K562 (cell line): ENCODE measurements around the gene MSS51. TPM values are rescaled to one million over a fixed set of nuclear protein-coding genes. Genes with fewer than 3 reads are reported as not detected.

Source experiments
- ATAC-seq: fragments of 200-7000 bp; cut with Tn5 transposase; 3 replicates; pipeline ENCODE4 v1.9.1; 2020; ENCODE audit warnings: moderate library complexity
- BruUV-seq: library from RNA; stranded (reverse); fragments of 400-500 nt; replicated peaks from 2 replicates; lab custom pipeline; 2021; lab: Mats Ljungman, UMichigan
- CTCF ChIA-PET: fragments of 300-600 bp; formaldehyde crosslinking; extraction: SDS; loops from one replicate; lab custom pipeline; 2021; ENCODE audit warnings: low intra/inter-chr PET ratio; lab: Yijun Ruan, JAX
- POLR2A ChIA-PET: fragments of 300-600, 350-650 bp; sonication (Branson Sonifier 250); formaldehyde crosslinking; extraction: SDS; loops from one replicate; lab custom pipeline; 2021; ENCODE audit warnings: antibody characterized with exemption, inconsistent platforms; lab: Yijun Ruan, JAX
- DNase-seq, 4 experiments: peaks; one replicate each; pipeline versions ENCODE4 v3.0.0 to v3.0.0-alpha.2; 2011 to 2018; ENCODE audit warnings: low spot score in 3 of 4, mixed read lengths in 3 of 4; ENCODE audit errors: extremely low read depth in 1 of 4
- FAIRE-seq: peaks from 2 replicates; lab custom pipeline; 2011; peaks lifted over from hg19 to GRCh38; lab: Jason Lieb, UNC
- H2AFZ ChIP-seq: 2 replicates; pipeline ENCODE4 v1.6.0; 2011; ENCODE audit warnings: low read depth, low read length, control low read depth, inconsistent platforms
- H3K27ac ChIP-seq: fragments of 200-600 bp; 3 replicates; pipeline ENCODE4 v1.8.0; 2011; ENCODE audit warnings: low read depth, mild to moderate bottlenecking, control low read depth, inconsistent platforms, low read length, moderate library complexity, mixed read lengths; ENCODE audit errors: extremely low read depth
- H3K27me3 ChIP-seq, 2 experiments: fragments of 300-600 bp in 1 of 2; 2 replicates in 1 of 2; 3 replicates in 1 of 2; pipeline versions ENCODE4 v1.6.0 to v1.8.0; 2011; ENCODE audit warnings: inconsistent platforms in 2 of 2, low read length in 2 of 2, mild to moderate bottlenecking in 1 of 2, mixed read lengths in 1 of 2, moderate library complexity in 1 of 2; ENCODE audit not compliant: control insufficient read depth in 2 of 2, insufficient read depth in 2 of 2
- H3K36me3 ChIP-seq: fragments of 300-600 bp; 3 replicates; pipeline ENCODE4 v1.8.0; 2011; ENCODE audit warnings: mild to moderate bottlenecking, low read length, inconsistent platforms; ENCODE audit not compliant: control insufficient read depth, insufficient read depth
- H3K4me1 ChIP-seq, 2 experiments: fragments of 200-600 bp in 1 of 2; replicated peaks in 1 of 2; 2 replicates in 1 of 2; 3 replicates in 1 of 2; pipeline versions ENCODE4 v1.5.1 to v1.8.0; 2011; ENCODE audit warnings: inconsistent platforms in 2 of 2, low read length in 2 of 2, mild to moderate bottlenecking in 1 of 2, mixed read lengths in 1 of 2, moderate library complexity in 1 of 2; ENCODE audit not compliant: control insufficient read depth in 2 of 2, insufficient read depth in 2 of 2
- H3K4me2 ChIP-seq: 2 replicates; pipeline ENCODE4 v1.6.1; 2011; ENCODE audit warnings: low read length, control low read depth, inconsistent platforms, mixed read lengths; ENCODE audit not compliant: insufficient read depth
- H3K4me3 ChIP-seq: fragments of 200-600 bp; sonication (generic), shearing (Covaris generic); 2 replicates; pipeline ENCODE4 v1.5.1; 2016; ENCODE audit warnings: control low read depth, inconsistent platforms
- H3K79me2 ChIP-seq: fragments of 200-600 bp; 3 replicates; pipeline ENCODE4 v1.8.0; 2011; ENCODE audit warnings: low read length, inconsistent platforms; ENCODE audit not compliant: control insufficient read depth, insufficient read depth
- H3K9ac ChIP-seq, 2 experiments: 2 replicates each; pipeline versions ENCODE4 v1.6.0 to v1.6.1; 2011; ENCODE audit warnings: low read depth in 2 of 2, low read length in 2 of 2, control low read depth in 1 of 2, inconsistent platforms in 1 of 2, mild to moderate bottlenecking in 1 of 2, mixed read lengths in 1 of 2; ENCODE audit not compliant: insufficient read depth in 1 of 2
- H3K9me1 ChIP-seq: one replicate; pipeline ENCODE4 v1.6.0; 2011; ENCODE audit warnings: inconsistent platforms, mild to moderate bottlenecking, low read length, moderate library complexity; ENCODE audit not compliant: control insufficient read depth, insufficient read depth
- H3K9me3 ChIP-seq: replicated peaks from 2 replicates; pipeline ENCODE4 v1.5.1; 2011; ENCODE audit warnings: low read depth, low read length, inconsistent platforms; ENCODE audit not compliant: control insufficient read depth, insufficient read depth
- H4K20me1 ChIP-seq: replicated peaks from 2 replicates; pipeline ENCODE4 v1.6.1; 2011; ENCODE audit warnings: low read length, inconsistent platforms, mixed read lengths; ENCODE audit not compliant: control insufficient read depth, insufficient read depth
- CBX3 ChIP-seq, 2 experiments: IDR thresholded peaks; 1 replicate in 1 of 2; 2 replicates in 1 of 2; pipeline ENCODE4 v1.6.1; 2012; ENCODE audit warnings: inconsistent platforms in 2 of 2, low read length in 2 of 2, borderline replicate concordance in 1 of 2, control low read depth in 1 of 2
- SPI1 ChIP-seq: IDR thresholded peaks from 2 replicates; pipeline ENCODE4 v1.6.1; 2011; ENCODE audit warnings: low read depth, low read length, control low read depth, borderline replicate concordance
- WGBS: fragments of 100-300 bp; shearing (Covaris generic); methylation state at CpG from one replicate; pipeline ENCODE4 v1.1.6; 2016; ENCODE audit warnings: low coverage, mixed read lengths; ENCODE audit not compliant: insufficient coverage; ENCODE audit errors: missing lambda C conversion rate; 5-methylcytosine and 5-hydroxymethylcytosine counted together
- in situ Hi-C: fragments of 300-500 bp; cut with MboI; formaldehyde crosslinking; loops from 4 replicates; pipeline ENCODE4 v1.15.0; 2018; ENCODE audit warnings: inconsistent platforms, mixed read lengths
- intact Hi-C: fragments of 100-400 bp; cut with micrococcal nuclease; formaldehyde crosslinking; loops from 2 replicates; pipeline ENCODE4 v1.14.2; 2022
- polyA plus RNA-seq, 8 experiments: library from polyadenylated mRNA; depleted of rRNA in 4 of 8; stranded (reverse) in 5 of 8; unstranded in 3 of 8; fragments of >200 nt; fragmentation: Nextera tagmentation in 2 of 8; fragmentation: Illumina TruSeq in 1 of 8; extraction: Ambion mirVana in 2 of 8; extraction: Trizol in 1 of 8; gene quantifications; 2 replicates each; pipeline versions ENCODE4 v1.2.1 to v1.2.3, GENCODE V29; 2011 to 2014; ENCODE audit warnings: inconsistent platforms in 1 of 8, missing spikeins in 1 of 8
- total RNA-seq, 7 experiments: library from RNA; depleted of rRNA in 6 of 7; stranded (reverse); fragments of >200 nt in 6 of 7; fragmentation: Illumina TruSeq in 2 of 7; extraction: Trizol in 2 of 7; gene quantifications; 2 replicates each; pipeline versions ENCODE4 v1.2.1 to v1.2.3, GENCODE V29; 2011 to 2021; ENCODE audit warnings: low replicate concordance in 1 of 7
- TF ChIP-seq, protein P1 (sequence below): fragments of 450-650 bp; formaldehyde crosslinking; IDR thresholded peaks from 2 replicates; pipeline ENCODE4 v1.4.0; 2022; ENCODE audit warnings: mild to moderate bottlenecking, moderate library complexity
- TF ChIP-seq, protein P2 (sequence below), 2 experiments: fragments of 450-650 bp; formaldehyde crosslinking in 1 of 2; IDR thresholded peaks; 2 replicates each; pipeline versions ENCODE4 v1.4.0 to v1.6.1; 2014 to 2020; ENCODE audit warnings: mild to moderate bottlenecking in 2 of 2, borderline replicate concordance in 1 of 2, low read depth in 1 of 2

Gene MSS51
- total and polyA plus RNA-seq, 9 of the 15 experiments (the other 6 are each of a cell fraction or from before 2014, with no cell fraction given), result 0.28 to 1.8 (median 1.2) TPM

DNA sequence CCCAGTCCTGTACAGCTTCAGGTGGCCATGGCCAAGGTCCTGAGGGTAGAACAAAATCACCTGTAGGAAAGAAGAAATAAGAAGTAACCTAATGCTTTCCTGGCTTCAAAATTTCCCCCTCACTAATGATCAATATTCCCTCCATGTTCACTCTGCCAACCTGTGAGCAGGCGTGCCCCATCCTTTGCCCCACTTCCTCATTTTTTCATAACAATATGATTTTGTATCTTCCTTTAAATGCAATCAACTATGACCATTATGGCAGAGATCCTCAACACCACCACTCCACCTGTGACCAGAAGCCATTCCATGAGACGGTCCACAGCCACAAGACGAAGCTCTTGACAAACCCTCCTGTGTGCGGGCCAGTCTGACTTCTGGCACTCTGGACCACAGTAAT, 7.0 kb downstream of the MSS51 start:
- Histone ChIP-seq H3K9me3 (no peaks in the 10 kb centered on the region), H3K4me1 (peaks cover 0 to 5% of the 10 kb centered on the region in 2 experiments; a peak in 2 of 5 replicates), H4K20me1 (no peaks in the 10 kb centered on the region), H3K27me3 (no peaks in the 10 kb centered on the region), H3K4me2 (no peak overlapping the region), H2AFZ (no peak overlapping the region), H3K9me1 (no peaks in the 10 kb centered on the region), H3K27ac (no peak overlapping the region), H3K36me3 (peaks cover 16% of the 10 kb centered on the region; the same call in 2 of the 3 replicates), H3K4me3 (no peak overlapping the region), H3K79me2 (no peaks in the 10 kb centered on the region), H3K9ac (no peak overlapping the region)
- WGBS, result 95% methylated on average over 4 of the region's 4 CpGs
- no TSS peak for BruUV-seq
- in situ Hi-C loops (no loop called here), intact Hi-C loops (no loop called here)
- no peak for ATAC-seq
- FAIRE-seq, result no peak
- no peak for DNase-seq
- CTCF ChIA-PET, result no interaction called here
- TF ChIP-seq, protein P1, sequence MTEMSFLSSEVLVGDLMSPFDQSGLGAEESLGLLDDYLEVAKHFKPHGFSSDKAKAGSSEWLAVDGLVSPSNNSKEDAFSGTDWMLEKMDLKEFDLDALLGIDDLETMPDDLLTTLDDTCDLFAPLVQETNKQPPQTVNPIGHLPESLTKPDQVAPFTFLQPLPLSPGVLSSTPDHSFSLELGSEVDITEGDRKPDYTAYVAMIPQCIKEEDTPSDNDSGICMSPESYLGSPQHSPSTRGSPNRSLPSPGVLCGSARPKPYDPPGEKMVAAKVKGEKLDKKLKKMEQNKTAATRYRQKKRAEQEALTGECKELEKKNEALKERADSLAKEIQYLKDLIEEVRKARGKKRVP (CRISPR knock-in tag), result no peak
- no peak for TF ChIP-seq CBX3 (IDR thresholded peaks at IDR 0.05; ENCODE audit: borderline replicate concordance in 1 of 2, low read length in 2 of 2)
- peak; percentile 84 for TF ChIP-seq SPI1
- TF ChIP-seq, all 486 proteins: peak for 1
- POLR2A ChIA-PET, result interaction anchor here (0.6 to 0.7 kb wide), 3 partner anchors 8 to 49 kb away, joined by 3 to 5 read pairs (median 3); no protein-coding TSS in a partner anchor

DNA sequence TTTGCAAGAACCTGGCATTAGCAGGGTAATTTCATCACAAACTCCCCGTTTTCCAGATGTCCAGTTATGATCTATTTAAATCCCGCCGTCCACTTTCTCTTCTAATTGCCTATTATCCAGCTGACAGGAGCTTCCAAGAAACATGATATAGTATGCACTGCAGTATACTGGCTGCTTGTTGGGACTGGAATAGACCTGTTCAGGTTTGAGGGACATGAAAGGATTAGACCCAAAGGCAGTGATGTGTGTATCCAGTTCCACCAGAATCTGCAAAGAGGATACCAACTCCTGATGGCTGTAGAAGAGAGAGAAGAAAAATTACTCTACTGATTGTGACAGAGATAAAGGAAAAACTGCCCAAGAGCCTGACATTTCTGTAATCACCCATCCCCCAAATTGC, 8.9 kb downstream of the MSS51 start:
- H3K4me3 ChIP-seq, result no peak overlapping the region
- 70% methylated on average over 3 of the region's 3 CpGs for WGBS
- ATAC-seq, result no peak
- CTCF ChIA-PET, result no interaction called here
- POLR2A ChIA-PET, result interaction anchor here (1.5 kb wide), 1 partner anchor 9 kb away, joined by 5 read pairs; no protein-coding TSS in a partner anchor
- in situ Hi-C loops (no loop called here), intact Hi-C loops (no loop called here)
- no peaks in the 10 kb centered on the region for H4K20me1 ChIP-seq
- no peak overlapping the region for H3K9ac ChIP-seq
- FAIRE-seq, result no peak
- no peak overlapping the region for H2AFZ ChIP-seq
- H3K79me2 ChIP-seq, result no peaks in the 10 kb centered on the region
- peaks cover 16% of the 10 kb centered on the region; the same call in 2 of the 3 replicates for H3K36me3 ChIP-seq
- H3K9me3 ChIP-seq, result no peaks in the 10 kb centered on the region
- H3K4me1 ChIP-seq, result peaks cover 0 to 5% of the 10 kb centered on the region in 2 experiments; a peak in 2 of 5 replicates
- no peak for DNase-seq
- H3K27me3 ChIP-seq, result no peaks in the 10 kb centered on the region
- no peak overlapping the region for H3K4me2 ChIP-seq
- H3K27ac ChIP-seq, result no peak overlapping the region
- H3K9me1 ChIP-seq, result no peaks in the 10 kb centered on the region
- BruUV-seq, result no TSS peak
- TF ChIP-seq, protein P2, sequence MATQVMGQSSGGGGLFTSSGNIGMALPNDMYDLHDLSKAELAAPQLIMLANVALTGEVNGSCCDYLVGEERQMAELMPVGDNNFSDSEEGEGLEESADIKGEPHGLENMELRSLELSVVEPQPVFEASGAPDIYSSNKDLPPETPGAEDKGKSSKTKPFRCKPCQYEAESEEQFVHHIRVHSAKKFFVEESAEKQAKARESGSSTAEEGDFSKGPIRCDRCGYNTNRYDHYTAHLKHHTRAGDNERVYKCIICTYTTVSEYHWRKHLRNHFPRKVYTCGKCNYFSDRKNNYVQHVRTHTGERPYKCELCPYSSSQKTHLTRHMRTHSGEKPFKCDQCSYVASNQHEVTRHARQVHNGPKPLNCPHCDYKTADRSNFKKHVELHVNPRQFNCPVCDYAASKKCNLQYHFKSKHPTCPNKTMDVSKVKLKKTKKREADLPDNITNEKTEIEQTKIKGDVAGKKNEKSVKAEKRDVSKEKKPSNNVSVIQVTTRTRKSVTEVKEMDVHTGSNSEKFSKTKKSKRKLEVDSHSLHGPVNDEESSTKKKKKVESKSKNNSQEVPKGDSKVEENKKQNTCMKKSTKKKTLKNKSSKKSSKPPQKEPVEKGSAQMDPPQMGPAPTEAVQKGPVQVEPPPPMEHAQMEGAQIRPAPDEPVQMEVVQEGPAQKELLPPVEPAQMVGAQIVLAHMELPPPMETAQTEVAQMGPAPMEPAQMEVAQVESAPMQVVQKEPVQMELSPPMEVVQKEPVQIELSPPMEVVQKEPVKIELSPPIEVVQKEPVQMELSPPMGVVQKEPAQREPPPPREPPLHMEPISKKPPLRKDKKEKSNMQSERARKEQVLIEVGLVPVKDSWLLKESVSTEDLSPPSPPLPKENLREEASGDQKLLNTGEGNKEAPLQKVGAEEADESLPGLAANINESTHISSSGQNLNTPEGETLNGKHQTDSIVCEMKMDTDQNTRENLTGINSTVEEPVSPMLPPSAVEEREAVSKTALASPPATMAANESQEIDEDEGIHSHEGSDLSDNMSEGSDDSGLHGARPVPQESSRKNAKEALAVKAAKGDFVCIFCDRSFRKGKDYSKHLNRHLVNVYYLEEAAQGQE (IDR thresholded peaks at IDR 0.05; ENCODE audit: borderline replicate concordance), result peak; percentile 62
- TF ChIP-seq, protein P2 (CRISPR knock-in tag; IDR thresholded peaks at IDR 0.05; ENCODE audit: low read depth), result no peak
